ENCODE results near the gene FYN.

FYN gene

DNA sequence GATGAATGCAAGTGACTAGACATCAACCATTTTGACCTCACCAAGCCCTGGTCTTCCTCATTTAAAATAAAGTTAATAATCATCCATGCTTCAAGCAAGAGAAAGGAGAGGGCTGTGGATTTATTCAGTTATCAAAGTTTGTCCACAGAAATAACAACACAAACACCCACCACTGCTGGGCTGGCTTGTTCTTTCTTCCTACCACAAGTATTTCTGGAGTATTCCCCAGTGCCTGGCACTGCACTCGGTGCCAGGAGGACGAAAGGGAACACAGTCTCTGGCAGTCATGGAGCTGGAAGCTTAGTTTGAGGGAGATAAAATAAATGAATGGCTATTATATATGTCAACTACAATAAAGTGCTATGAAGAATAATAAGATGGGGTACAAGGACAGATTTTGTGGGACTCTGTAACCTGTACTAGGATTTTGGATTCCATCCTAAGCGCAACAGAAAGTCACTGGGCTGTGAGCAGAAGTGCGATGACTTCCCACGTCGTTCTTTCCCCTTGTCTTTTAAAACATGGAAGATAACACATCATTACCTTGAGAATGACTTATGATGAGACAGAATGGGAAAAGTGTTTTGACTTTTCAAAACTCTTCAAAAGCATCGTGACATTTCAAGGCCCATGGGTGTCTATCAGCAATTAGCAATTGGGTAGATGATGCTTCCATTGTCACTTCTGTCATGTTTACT lies 193.1 kb downstream of the FYN start:
- DNase-seq (ENCODE audit: low spot score) = no peak

DNA sequence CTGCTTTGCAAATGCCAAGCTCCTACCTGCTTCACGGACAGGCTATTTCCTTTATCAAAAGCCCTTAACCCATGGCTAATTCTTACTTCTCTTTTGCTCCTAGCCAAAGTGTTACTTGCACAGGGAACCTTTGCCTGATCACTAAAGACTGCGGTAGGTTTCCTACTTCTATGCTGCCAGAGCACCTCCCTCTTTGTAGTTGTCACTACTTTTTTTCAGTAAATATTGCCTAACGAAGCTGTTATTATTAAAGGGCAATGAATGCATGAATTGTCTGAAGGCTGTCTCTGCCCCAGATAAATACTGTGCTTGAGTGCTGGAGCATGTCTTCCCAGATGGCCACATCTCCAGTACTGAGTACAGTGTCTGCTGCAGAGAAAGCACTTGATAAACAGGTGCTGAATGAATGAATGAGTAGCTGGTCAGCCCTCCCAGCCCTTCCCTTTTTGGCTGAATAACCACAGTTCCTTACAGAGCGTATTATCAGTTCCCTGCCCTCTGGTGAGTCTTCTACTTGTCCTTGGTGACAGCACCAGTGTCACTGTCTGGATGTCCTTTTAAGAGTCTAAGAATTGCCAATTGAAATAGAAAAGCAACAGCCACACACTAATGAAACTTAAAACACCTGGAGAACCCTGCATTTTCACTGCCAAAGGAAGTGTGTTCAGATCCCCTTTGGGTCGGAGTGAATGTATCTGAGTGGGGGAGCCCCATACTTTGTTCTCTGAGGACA lies 194.0 kb downstream of the FYN start:
- DNase-seq (ENCODE audit: low spot score) = no peak

DNA sequence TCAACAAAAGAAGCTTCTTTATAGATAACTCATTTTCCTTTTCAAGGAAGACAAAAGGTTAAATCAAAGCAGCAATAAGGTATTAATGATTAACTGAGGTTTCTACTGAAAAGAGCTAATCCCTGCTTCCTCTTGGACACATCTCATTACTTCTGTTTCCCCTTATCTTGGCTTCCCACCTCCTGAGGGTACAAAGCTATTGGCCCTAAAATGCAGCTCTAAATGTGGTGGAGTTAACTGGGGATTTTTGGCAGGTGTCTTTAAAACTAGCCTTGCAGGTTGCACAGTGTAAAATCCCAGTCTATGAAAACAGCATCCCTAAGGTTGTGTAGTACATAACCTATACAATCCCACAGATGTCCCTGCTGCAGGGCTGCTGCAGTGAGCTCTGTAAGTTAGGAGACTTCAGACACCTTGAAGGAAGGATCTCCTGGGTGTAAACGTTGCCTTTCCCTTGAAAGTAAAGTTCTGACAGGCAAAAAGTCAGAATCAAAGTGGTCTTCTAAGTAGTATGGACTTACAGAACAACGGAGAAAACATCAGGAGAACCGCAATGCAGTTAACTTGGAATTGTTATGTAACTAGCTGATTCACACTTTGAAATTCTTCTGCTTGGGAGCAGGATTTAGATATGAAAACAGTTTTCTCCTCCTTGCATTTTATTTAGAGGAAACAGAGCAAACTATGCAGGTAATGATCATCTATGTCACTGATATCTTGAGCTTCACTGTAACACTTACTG lies 195.8 kb downstream of the FYN start:
- DNase-seq (ENCODE audit: low spot score) = peak; percentile 73

DNA sequence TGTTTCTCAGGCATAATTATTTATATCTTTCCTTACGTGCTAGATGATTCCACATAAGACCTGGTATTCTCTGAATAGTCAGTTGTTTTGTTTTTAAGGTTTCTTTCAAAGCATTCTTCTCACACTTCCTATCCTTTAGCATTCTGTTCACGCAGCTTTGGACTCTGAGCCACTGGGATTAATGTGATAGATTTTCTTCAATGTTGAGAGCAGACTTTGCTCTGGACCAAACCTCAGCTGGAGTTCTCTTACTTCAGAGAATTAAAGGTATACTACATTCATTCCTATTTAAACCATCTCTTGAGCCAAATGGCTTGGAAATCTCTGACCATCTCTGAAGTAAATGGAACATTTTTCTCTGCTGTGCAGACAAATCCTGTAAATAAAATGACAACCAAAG lies 196.9 kb downstream of the FYN start:
- peak; percentile 39 for DNase-seq (ENCODE audit: low spot score)

GRCh38 chr6:111674883-111675282 lies 198.4 kb downstream of the FYN start:
- DNase-seq (ENCODE audit: low spot score) = no peak

DNA sequence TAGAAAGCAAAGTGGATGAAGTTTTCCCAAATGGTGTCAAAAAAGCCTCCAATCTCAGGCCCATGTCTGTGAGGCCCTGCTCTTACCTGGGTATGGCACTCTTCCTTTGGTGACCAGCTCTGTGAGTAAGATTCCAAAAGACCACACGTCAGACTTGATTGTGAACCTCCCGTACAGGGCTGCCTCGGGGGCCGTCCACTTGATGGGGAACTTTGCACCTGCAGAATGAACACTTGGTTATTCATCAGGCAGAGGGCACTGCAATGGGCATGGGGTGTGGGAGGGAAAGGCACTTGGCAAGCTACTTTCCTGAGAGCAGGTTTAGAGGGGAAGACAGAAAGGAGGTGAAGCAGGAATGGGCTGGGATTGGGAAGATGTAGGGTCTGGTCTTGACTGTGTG lies 198.8 kb downstream of the FYN start:
- no peak for DNase-seq (ENCODE audit: low spot score)

GRCh38 chr6:111673937-111674336 lies 199.3 kb downstream of the FYN start:
- DNase-seq (ENCODE audit: low spot score) = no peak

GRCh38 chr6:111673532-111673931 lies 199.7 kb downstream of the FYN start:
- DNase-seq (ENCODE audit: low spot score) = no peak

- DNase-seq (ENCODE audit: low spot score) = no peak
Measured at GRCh38 chr6:111672761-111673450, 200.3 kb downstream of the FYN start.

GRCh38 chr6:111669326-111669725 lies 203.9 kb downstream of the FYN start:
- no peak for DNase-seq (ENCODE audit: low spot score)

- DNase-seq (ENCODE audit: low spot score) = no peak
Measured at GRCh38 chr6:111668410-111668809, 204.8 kb downstream of the FYN start.

DNA sequence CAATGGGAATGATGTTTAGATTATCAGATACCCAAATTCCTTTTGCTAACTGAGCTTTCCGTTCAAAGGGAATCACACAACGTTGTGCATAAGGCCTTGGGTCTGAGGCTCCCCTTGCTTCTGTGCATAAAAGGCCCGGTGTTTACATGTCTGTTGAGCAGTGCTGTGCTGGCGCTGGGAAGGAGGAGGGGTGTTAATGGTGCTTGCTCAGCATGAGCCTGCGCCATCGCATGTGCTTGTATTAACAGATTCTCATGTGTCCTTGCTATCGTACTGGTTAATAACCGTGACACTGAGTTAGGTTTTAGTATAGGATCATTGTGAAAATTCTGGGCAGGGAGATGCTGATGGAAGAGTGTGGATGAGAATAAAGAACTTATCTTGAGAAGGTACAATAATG lies 205.3 kb downstream of the FYN start:
- DNase-seq (ENCODE audit: low spot score) = no peak

DNA sequence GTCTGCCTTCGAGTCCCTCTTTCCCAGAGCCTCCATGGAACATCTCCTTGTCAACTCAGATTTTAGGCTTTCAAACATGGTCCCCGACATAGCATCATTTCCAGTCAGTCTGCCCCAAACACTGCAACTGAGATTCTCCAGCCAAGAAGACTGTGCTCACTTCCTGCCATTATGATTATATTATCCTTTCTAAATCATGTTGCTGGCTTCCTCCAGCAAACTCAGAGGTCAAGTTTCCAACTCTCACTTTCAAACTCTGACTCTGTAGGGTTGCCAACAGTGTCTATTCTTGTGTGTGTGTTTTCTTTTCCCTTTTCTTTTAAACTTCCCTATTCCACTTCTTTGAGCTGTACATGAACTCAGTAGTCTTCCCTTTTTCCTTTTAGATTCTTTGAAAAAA lies 206.4 kb downstream of the FYN start:
- DNase-seq (ENCODE audit: low spot score) = no peak

GRCh38 chr6:111664565-111665030 lies 208.7 kb downstream of the FYN start:
- no peak for DNase-seq (ENCODE audit: low spot score)

- no peak for DNase-seq (ENCODE audit: low spot score)
Measured at GRCh38 chr6:111663692-111664564, 209.3 kb downstream of the FYN start.

GRCh38 chr6:111662794-111663593 lies 210.3 kb downstream of the FYN start:
- DNase-seq (ENCODE audit: low spot score) = no peak

GRCh38 chr6:111662072-111662793 lies 211.0 kb downstream of the FYN start:
- DNase-seq (ENCODE audit: low spot score) = no peak

DNA sequence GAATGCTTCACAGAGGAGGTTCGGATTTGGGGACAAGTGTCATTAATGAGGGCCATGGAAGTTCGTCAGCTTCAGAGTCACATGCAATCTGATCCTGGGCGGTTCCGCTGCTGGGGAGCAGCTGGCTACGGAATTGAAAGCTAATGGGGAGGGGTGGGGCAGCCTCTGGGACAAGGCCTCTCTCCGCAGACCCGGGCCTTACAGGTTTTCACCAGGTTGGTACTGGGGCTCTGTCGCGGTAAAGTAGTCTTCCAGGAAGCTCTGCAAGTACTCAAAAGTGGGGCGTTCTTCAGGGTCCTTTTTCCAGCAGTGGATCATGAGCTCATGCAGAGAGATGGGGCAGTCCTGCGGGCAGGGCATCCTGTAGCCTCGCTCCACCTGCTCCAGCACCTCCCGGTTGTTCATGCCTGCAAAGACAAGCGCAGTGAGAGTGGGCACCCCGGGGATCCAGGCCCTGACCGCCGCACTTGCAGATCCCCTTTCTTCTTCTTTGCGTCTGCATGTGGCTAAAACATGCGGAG lies 211.7 kb downstream of the FYN start:
- no peak for DNase-seq (ENCODE audit: low spot score)

- DNase-seq (ENCODE audit: low spot score) = no peak
Measured at GRCh38 chr6:111660531-111660930, 212.7 kb downstream of the FYN start.

Data from HuH-7 (cell line).